ENCODE data around the gene POU2AF3. TPM values are rescaled to one million over a fixed set of nuclear protein-coding genes. Genes with fewer than 3 reads are reported as not detected.

Gene POU2AF3
- total and polyA plus RNA-seq, 2 of the 4 experiments (the other 2 are of a cell fraction), result 0.17 TPM; not detected in 1

GRCh38 chr11:111250936-111251335 lies 47.4 kb upstream of the POU2AF3 start (continued):
- TF ChIP-seq, protein P1, sequence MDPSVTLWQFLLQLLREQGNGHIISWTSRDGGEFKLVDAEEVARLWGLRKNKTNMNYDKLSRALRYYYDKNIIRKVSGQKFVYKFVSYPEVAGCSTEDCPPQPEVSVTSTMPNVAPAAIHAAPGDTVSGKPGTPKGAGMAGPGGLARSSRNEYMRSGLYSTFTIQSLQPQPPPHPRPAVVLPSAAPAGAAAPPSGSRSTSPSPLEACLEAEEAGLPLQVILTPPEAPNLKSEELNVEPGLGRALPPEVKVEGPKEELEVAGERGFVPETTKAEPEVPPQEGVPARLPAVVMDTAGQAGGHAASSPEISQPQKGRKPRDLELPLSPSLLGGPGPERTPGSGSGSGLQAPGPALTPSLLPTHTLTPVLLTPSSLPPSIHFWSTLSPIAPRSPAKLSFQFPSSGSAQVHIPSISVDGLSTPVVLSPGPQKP (IDR thresholded peaks at IDR 0.05; ENCODE audit: borderline replicate concordance, low read depth, low read length), result no peak
- no peak for TF ChIP-seq MAFK (IDR thresholded peaks at IDR 0.05; ENCODE audit: low read depth, low read length)
- TF ChIP-seq MXI1 (IDR thresholded peaks at IDR 0.05; ENCODE audit: borderline replicate concordance, low read depth, low read length), result no peak
- no peak for TF ChIP-seq CHD1 (IDR thresholded peaks at IDR 0.05; ENCODE audit: low read depth, low read length)

DNA sequence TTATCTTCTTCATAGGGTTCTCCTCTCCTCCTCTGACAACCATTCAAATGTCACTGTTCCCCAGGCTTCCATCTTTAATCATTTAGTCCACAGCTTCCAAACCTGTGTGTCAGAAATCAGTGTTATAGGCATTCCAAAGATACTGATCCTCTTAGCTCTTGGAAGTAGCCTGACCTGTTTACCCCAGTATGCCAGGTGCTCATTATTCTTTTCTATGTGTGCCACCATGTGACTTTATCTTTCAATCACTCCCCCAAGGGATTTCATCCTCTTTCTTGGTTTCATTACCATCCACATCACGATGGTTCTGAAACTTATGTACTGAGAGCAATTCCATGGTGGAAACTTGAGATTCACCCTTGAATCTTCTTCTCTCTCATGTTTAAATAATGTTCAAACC lies 45.2 kb upstream of the POU2AF3 start:
- no peaks in the 10 kb centered on the region for H3K9me1 ChIP-seq (ENCODE audit: insufficient read depth, low read length)
- no peak overlapping the region for H3K14ac ChIP-seq (replicated peaks; ENCODE audit: low read depth, low read length)
- H3K27ac ChIP-seq (ENCODE audit: insufficient read depth, low read length), result no peak overlapping the region
- H3K79me1 ChIP-seq (ENCODE audit: low read depth in 1 of 2, low read length in 2 of 2), result no peaks in the 10 kb centered on the region
- H2BK120ac ChIP-seq (ENCODE audit: low read depth, low read length), result no peak overlapping the region
- no peak overlapping the region for H3K4ac ChIP-seq (ENCODE audit: low read depth, low read length)
- H2AFZ ChIP-seq (replicated peaks; ENCODE audit: low read length, poor library complexity), result no peak overlapping the region
- DNase-seq (no peak), ATAC-seq (ENCODE audit: low read depth) (no peak)
- H3K56ac ChIP-seq (ENCODE audit: extremely low read depth, insufficient read depth, low read length), result no peak overlapping the region
- no TSS peak for BruUV-seq (replicated peaks)
- intact Hi-C loops (cut with micrococcal nuclease) (no loop called here), in situ Hi-C loops (cut with MboI; ENCODE audit: low sequenced_read_pairs) (no loop called here), dilution Hi-C loops (cut with HindIII; ENCODE audit: low sequenced_read_pairs, unreplicated experiment) (no loop called here)
- H3K36me3 ChIP-seq (ENCODE audit: control insufficient read depth, insufficient read depth, low read length), result no peaks in the 10 kb centered on the region
- no peak overlapping the region for H2AK5ac ChIP-seq (ENCODE audit: low read depth, low read length)
- H3K23ac ChIP-seq (ENCODE audit: low read depth, low read length), result no peak overlapping the region
- no peak overlapping the region for H3K9ac ChIP-seq (ENCODE audit: low read depth, low read length)
- no peak overlapping the region for H2AK9ac ChIP-seq (replicated peaks; ENCODE audit: low read depth, low read length, poor library complexity)
- no peak overlapping the region for H4K5ac ChIP-seq (ENCODE audit: low read depth, low read length)
- no peak overlapping the region for H3K18ac ChIP-seq (ENCODE audit: low read depth, low read length)
- peaks cover 50% of the 10 kb centered on the region for H3K27me3 ChIP-seq (ENCODE audit: control insufficient read depth, insufficient read depth, low read length)
- H2BK20ac ChIP-seq (ENCODE audit: low read depth, low read length), result no peak overlapping the region
- POLR2A ChIA-PET (ENCODE audit: unreplicated experiment), result no interaction called here
- no peak overlapping the region for H4K91ac ChIP-seq (ENCODE audit: insufficient read depth, low read depth, low read length)
- H3K4me3 ChIP-seq (ENCODE audit: insufficient read depth, low read depth, low read length), result no peak overlapping the region
- no peak overlapping the region for H2BK5ac ChIP-seq (ENCODE audit: low read depth, low read length, poor library complexity, severe bottlenecking)
- WGBS, 2 experiments (ENCODE audit: extremely low coverage in 2 of 2, insufficient read length in 1 of 2), result 89% methylated on average over 1 of the region's 1 CpG; no CpG with 5 or more reads in 1 of the 2 experiments
- no peak overlapping the region for H2BK15ac ChIP-seq (ENCODE audit: low read depth, low read length)
- H3K4me1 ChIP-seq (ENCODE audit: control insufficient read depth, insufficient read depth, low read length), result no peaks in the 10 kb centered on the region
- no peaks in the 10 kb centered on the region; the same call in 1 of the 2 replicates for H3K9me3 ChIP-seq (ENCODE audit: control insufficient read depth, insufficient read depth, low read length)
- no peaks in the 10 kb centered on the region for H4K20me1 ChIP-seq (ENCODE audit: insufficient read depth, low read length)
- H3K4me2 ChIP-seq (ENCODE audit: low read depth, low read length), result no peak overlapping the region
- CTCF ChIA-PET, result no interaction called here
- H4K8ac ChIP-seq (ENCODE audit: low read depth in 2 of 2, low read length in 2 of 2), result no peak overlapping the region
- TF ChIP-seq, protein P1 (IDR thresholded peaks at IDR 0.05; ENCODE audit: borderline replicate concordance, low read depth, low read length), result no peak
- no peak for TF ChIP-seq CEBPB (IDR thresholded peaks at IDR 0.05; ENCODE audit: low read depth, low read length)
- TF ChIP-seq CHD1 (IDR thresholded peaks at IDR 0.05; ENCODE audit: low read depth, low read length), result no peak
- TF ChIP-seq, protein P2, sequence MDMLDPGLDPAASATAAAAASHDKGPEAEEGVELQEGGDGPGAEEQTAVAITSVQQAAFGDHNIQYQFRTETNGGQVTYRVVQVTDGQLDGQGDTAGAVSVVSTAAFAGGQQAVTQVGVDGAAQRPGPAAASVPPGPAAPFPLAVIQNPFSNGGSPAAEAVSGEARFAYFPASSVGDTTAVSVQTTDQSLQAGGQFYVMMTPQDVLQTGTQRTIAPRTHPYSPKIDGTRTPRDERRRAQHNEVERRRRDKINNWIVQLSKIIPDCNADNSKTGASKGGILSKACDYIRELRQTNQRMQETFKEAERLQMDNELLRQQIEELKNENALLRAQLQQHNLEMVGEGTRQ (IDR thresholded peaks at IDR 0.05; ENCODE audit: low read depth, low read length), result no peak
- TF ChIP-seq RFX5 (IDR thresholded peaks at IDR 0.05; ENCODE audit: low read depth, low read length), result no peak
- no peak for TF ChIP-seq FOS (IDR thresholded peaks at IDR 0.05; ENCODE audit: low read depth, low read length)
- TF ChIP-seq MXI1 (IDR thresholded peaks at IDR 0.05; ENCODE audit: borderline replicate concordance, low read depth, low read length), result no peak
- no peak for TF ChIP-seq BHLHE40 (IDR thresholded peaks at IDR 0.05; ENCODE audit: low read depth, low read length)
- no peak for TF ChIP-seq MAZ (IDR thresholded peaks at IDR 0.05; ENCODE audit: borderline replicate concordance, low read depth, low read length)
- no peak for TF ChIP-seq NFE2L2 (IDR thresholded peaks at IDR 0.05; ENCODE audit: low read depth, low read length)
- TF ChIP-seq SMC3 (IDR thresholded peaks at IDR 0.05; ENCODE audit: low read depth, low read length), result no peak
- TF ChIP-seq RCOR1 (IDR thresholded peaks at IDR 0.05; ENCODE audit: insufficient replicate concordance, low read length), result no peak
- TF ChIP-seq RAD21 (IDR thresholded peaks at IDR 0.05; ENCODE audit: low read length), result no peak
- no peak for TF ChIP-seq POLR2A (IDR thresholded peaks at IDR 0.05; ENCODE audit: low read depth, low read length)

All from IMR-90 (cell line).